ENCODE results near the gene C10orf90. TPM values are rescaled to one million over a fixed set of nuclear protein-coding genes. Genes with fewer than 3 reads are reported as not detected.

C10orf90 gene
- total RNA-seq, 2 experiments from 2014 or later, result not detected

GRCh38 chr10:126479280-126479895, 191.1 kb downstream of the C10orf90 start:
- ChIA-PET CTCF (no interaction called here), POLR2A (interaction anchor here (0.7 kb wide), 1 partner anchor 486 kb away, joined by 4 read pairs; no protein-coding TSS in a partner anchor)
- H3K27ac Mint-ChIP-seq, result no peak overlapping the region

GRCh38 chr10:126478546-126478945, 191.9 kb downstream of the C10orf90 start:
- DNase-seq (no peak), ATAC-seq (no peak)
- no peak overlapping the region for H3K27ac Mint-ChIP-seq
- ChIA-PET CTCF (no interaction called here), POLR2A (no interaction called here)
- H3K36me3 Mint-ChIP-seq (ENCODE audit: low read depth), result no peaks in the 10 kb centered on the region
- H3K27me3 Mint-ChIP-seq, result no peaks in the 10 kb centered on the region
- H3K9me3 Mint-ChIP-seq (ENCODE audit: low read depth), result no peaks in the 10 kb centered on the region
- no peaks in the 10 kb centered on the region for H3K4me1 Mint-ChIP-seq
- intact Hi-C loops (cut with DNase I, micrococcal nuclease), result no loop called here
- no peak overlapping the region for H3K4me3 Mint-ChIP-seq

More at GRCh38 chr10:126479280-126479895, 191.1 kb downstream of the C10orf90 start:
- Mint-ChIP-seq H3K9me3 (ENCODE audit: low read depth) (no peaks in the 10 kb centered on the region), H3K4me1 (no peaks in the 10 kb centered on the region), H3K4me3 (no peak overlapping the region), H3K27me3 (no peaks in the 10 kb centered on the region), H3K36me3 (ENCODE audit: low read depth) (no peaks in the 10 kb centered on the region)
- ATAC-seq, result no peak
- DNase-seq, result no peak
- intact Hi-C loops (cut with DNase I, micrococcal nuclease), result no loop called here

- POLR2A ChIA-PET, result no interaction called here
- no peaks in the 10 kb centered on the region for H3K36me3 Mint-ChIP-seq (ENCODE audit: low read depth)
- H3K4me3 Mint-ChIP-seq, result no peak overlapping the region
- peaks cover 2% of the 10 kb centered on the region for H3K27me3 Mint-ChIP-seq
- intact Hi-C loops (cut with DNase I, micrococcal nuclease), result no loop called here
- H3K4me1 Mint-ChIP-seq, result no peaks in the 10 kb centered on the region
- DNase-seq (no peak), ATAC-seq (no peak)
- H3K9me3 Mint-ChIP-seq (ENCODE audit: low read depth), result no peaks in the 10 kb centered on the region
- H3K27ac Mint-ChIP-seq, result no peak overlapping the region
- CTCF ChIA-PET, result no interaction called here
These were observed 194.2 kb downstream of the C10orf90 start for GRCh38 chr10:126476246-126476645.

GRCh38 chr10:126475074-126475691, 195.3 kb downstream of the C10orf90 start:
- Mint-ChIP-seq H3K4me3 (no peak overlapping the region), H3K4me1 (no peaks in the 10 kb centered on the region), H3K27me3 (peaks cover 5% of the 10 kb centered on the region), H3K36me3 (ENCODE audit: low read depth) (no peaks in the 10 kb centered on the region), H3K9me3 (ENCODE audit: low read depth) (no peaks in the 10 kb centered on the region), H3K27ac (no peak overlapping the region)
- ATAC-seq (no peak), DNase-seq (no peak)
- intact Hi-C loops (cut with DNase I, micrococcal nuclease), result no loop called here
- ChIA-PET CTCF (no interaction called here), POLR2A (no interaction called here)

- ATAC-seq (no peak), DNase-seq (no peak)
- H3K4me3 Mint-ChIP-seq, result no peak overlapping the region
- intact Hi-C loops (cut with DNase I, micrococcal nuclease), result no loop called here
- H3K4me1 Mint-ChIP-seq, result peaks cover 7% of the 10 kb centered on the region
- no peak overlapping the region for H3K27ac Mint-ChIP-seq
- H3K36me3 Mint-ChIP-seq (ENCODE audit: low read depth), result no peaks in the 10 kb centered on the region
- CTCF ChIA-PET, result no interaction called here
- no peaks in the 10 kb centered on the region for H3K9me3 Mint-ChIP-seq (ENCODE audit: low read depth)
- POLR2A ChIA-PET, result no interaction called here
- H3K27me3 Mint-ChIP-seq, result peaks cover 5% of the 10 kb centered on the region
These were observed 196.5 kb downstream of the C10orf90 start for GRCh38 chr10:126474031-126474430.

- no peak for DNase-seq
- POLR2A ChIA-PET, result no interaction called here
- Mint-ChIP-seq H3K9me3 (ENCODE audit: low read depth) (no peaks in the 10 kb centered on the region), H3K27ac (no peak overlapping the region), H3K4me3 (no peak overlapping the region), H3K27me3 (peaks cover 5% of the 10 kb centered on the region), H3K4me1 (peaks cover 10% of the 10 kb centered on the region), H3K36me3 (ENCODE audit: low read depth) (no peaks in the 10 kb centered on the region)
- CTCF ChIA-PET, result no interaction called here
- intact Hi-C loops (cut with DNase I, micrococcal nuclease), result no loop called here
- no peak for ATAC-seq
These were observed 199.5 kb downstream of the C10orf90 start for GRCh38 chr10:126470991-126471390.

- DNase-seq (no peak), ATAC-seq (no peak)
- H3K4me1 Mint-ChIP-seq, result peaks cover 10% of the 10 kb centered on the region
- peaks cover 5% of the 10 kb centered on the region for H3K27me3 Mint-ChIP-seq
- no peaks in the 10 kb centered on the region for H3K9me3 Mint-ChIP-seq (ENCODE audit: low read depth)
- ChIA-PET POLR2A (no interaction called here), CTCF (no interaction called here)
- H3K36me3 Mint-ChIP-seq (ENCODE audit: low read depth), result no peaks in the 10 kb centered on the region
- intact Hi-C loops (cut with DNase I, micrococcal nuclease), result no loop called here
- H3K27ac Mint-ChIP-seq, result no peak overlapping the region
- H3K4me3 Mint-ChIP-seq, result no peak overlapping the region
These were observed 200.8 kb downstream of the C10orf90 start for GRCh38 chr10:126469692-126470091.

- ATAC-seq (no peak), DNase-seq (no peak)
- H3K4me1 Mint-ChIP-seq, result peaks cover 10% of the 10 kb centered on the region
- H3K9me3 Mint-ChIP-seq (ENCODE audit: low read depth), result no peaks in the 10 kb centered on the region
- intact Hi-C loops (cut with DNase I, micrococcal nuclease), result no loop called here
- POLR2A ChIA-PET, result no interaction called here
- H3K4me3 Mint-ChIP-seq, result no peak overlapping the region
- no peak overlapping the region for H3K27ac Mint-ChIP-seq
- H3K36me3 Mint-ChIP-seq (ENCODE audit: low read depth), result no peaks in the 10 kb centered on the region
- CTCF ChIA-PET, result no interaction called here
- H3K27me3 Mint-ChIP-seq, result peaks cover 5% of the 10 kb centered on the region
These were observed 201.4 kb downstream of the C10orf90 start for GRCh38 chr10:126468876-126469643.

- DNase-seq (no peak), ATAC-seq (no peak)
- Mint-ChIP-seq H3K9me3 (ENCODE audit: low read depth) (no peaks in the 10 kb centered on the region), H3K4me1 (peaks cover 10% of the 10 kb centered on the region), H3K36me3 (ENCODE audit: low read depth) (no peaks in the 10 kb centered on the region), H3K27ac (no peak overlapping the region), H3K27me3 (peaks cover 5% of the 10 kb centered on the region), H3K4me3 (no peak overlapping the region)
- ChIA-PET POLR2A (no interaction called here), CTCF (no interaction called here)
- intact Hi-C loops (cut with DNase I, micrococcal nuclease), result no loop called here
These were observed 202.0 kb downstream of the C10orf90 start for GRCh38 chr10:126468467-126468866.

- DNase-seq (no peak), ATAC-seq (no peak)
- CTCF ChIA-PET, result no interaction called here
- peaks cover under 1% of the 10 kb centered on the region for H3K27me3 Mint-ChIP-seq
- POLR2A ChIA-PET, result no interaction called here
- H3K27ac Mint-ChIP-seq, result no peak overlapping the region
- peaks cover 10% of the 10 kb centered on the region for H3K4me1 Mint-ChIP-seq
- no peak overlapping the region for H3K4me3 Mint-ChIP-seq
- H3K9me3 Mint-ChIP-seq (ENCODE audit: low read depth), result peaks cover 2% of the 10 kb centered on the region
- H3K36me3 Mint-ChIP-seq (ENCODE audit: low read depth), result no peaks in the 10 kb centered on the region
- intact Hi-C loops (cut with DNase I, micrococcal nuclease), result no loop called here
These were observed 204.7 kb downstream of the C10orf90 start for GRCh38 chr10:126465771-126466170.

- CTCF ChIA-PET, result no interaction called here
These were observed 207.2 kb downstream of the C10orf90 start for GRCh38 chr10:126463286-126463685.

GRCh38 chr10:126461289-126461940, 209.1 kb downstream of the C10orf90 start:
- Mint-ChIP-seq H3K27me3 (no peaks in the 10 kb centered on the region), H3K9me3 (ENCODE audit: low read depth) (peaks cover 2% of the 10 kb centered on the region), H3K4me1 (no peaks in the 10 kb centered on the region), H3K36me3 (ENCODE audit: low read depth) (no peaks in the 10 kb centered on the region), H3K4me3 (no peak overlapping the region), H3K27ac (no peak overlapping the region)
- intact Hi-C loops (cut with DNase I, micrococcal nuclease), result no loop called here
- ATAC-seq (no peak), DNase-seq (no peak)
- ChIA-PET POLR2A (no interaction called here), CTCF (no interaction called here)

More at GRCh38 chr10:126463286-126463685, 207.2 kb downstream of the C10orf90 start:
- no peak for ATAC-seq
- no peak overlapping the region for H3K27ac Mint-ChIP-seq
- no peaks in the 10 kb centered on the region for H3K4me1 Mint-ChIP-seq
- no peak overlapping the region for H3K4me3 Mint-ChIP-seq
- intact Hi-C loops (cut with DNase I, micrococcal nuclease), result no loop called here
- POLR2A ChIA-PET, result no interaction called here
- no peaks in the 10 kb centered on the region for H3K36me3 Mint-ChIP-seq (ENCODE audit: low read depth)
- no peaks in the 10 kb centered on the region for H3K27me3 Mint-ChIP-seq
- no peak for DNase-seq
- peaks cover 2% of the 10 kb centered on the region for H3K9me3 Mint-ChIP-seq (ENCODE audit: low read depth)
